ENCODE data around the gene FMO2. TPM values are rescaled to one million over a fixed set of nuclear protein-coding genes. Genes with fewer than 3 reads are reported as not detected.

FMO2 gene
- total RNA-seq, 1 donor from 2014 or later: 0.24 TPM

DNA sequence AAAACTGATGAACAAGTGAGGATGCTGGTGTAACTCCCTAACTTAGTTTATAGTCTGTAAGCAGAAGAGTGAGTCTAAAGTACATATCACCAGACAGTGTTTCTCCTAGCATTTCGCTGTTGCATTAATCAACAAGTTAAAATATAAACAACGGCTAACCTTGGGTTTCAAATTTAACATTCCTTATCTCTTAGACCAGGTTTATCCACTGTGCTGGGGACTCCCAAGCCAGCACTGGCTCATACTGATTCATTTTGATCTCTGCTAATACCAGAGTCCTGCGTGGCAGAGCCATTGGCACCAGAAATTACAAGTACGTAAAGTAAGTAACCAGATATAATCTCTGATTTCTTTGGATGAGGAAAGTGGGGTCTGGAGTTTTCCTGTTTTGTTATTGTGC is 63.2 kb downstream of the FMO2 start, which contains the start of gene FMO1:
TSS of gene FMO1 (plus strand) at position 193 of the 400 bp plus-strand sequence. CDS start 9,594 bp downstream, outside the sequence.
- peaks cover 37% of the 10 kb centered on the region for H3K27me3 Mint-ChIP-seq (ENCODE audit: unreplicated experiment)
- H3K27ac Mint-ChIP-seq (ENCODE audit: unreplicated experiment): no peak within 1 kb of the TSS
- no peak within 1 kb of the TSS for H3K4me3 Mint-ChIP-seq (ENCODE audit: unreplicated experiment)

DNA sequence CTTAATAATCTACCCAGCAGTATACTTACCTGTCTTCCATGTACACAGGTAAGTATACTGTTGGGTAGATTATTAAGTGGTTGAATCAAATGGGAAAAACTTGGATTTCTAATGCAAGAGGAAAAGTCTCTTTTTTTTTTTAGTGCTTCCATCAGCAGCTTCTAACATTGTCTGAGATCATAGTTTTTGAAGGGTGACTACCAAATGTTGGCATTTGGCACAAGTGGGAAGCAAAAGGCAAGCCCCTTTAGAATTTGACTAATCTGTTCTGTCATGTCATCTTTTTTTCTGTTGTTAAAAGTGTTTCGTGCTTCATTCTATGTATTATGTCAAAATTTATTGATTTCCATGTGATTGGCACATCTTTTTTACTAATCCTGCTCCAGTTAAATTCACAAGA is 63.7 kb downstream of the FMO2 start:
- peaks cover 23% of the 10 kb centered on the region for H3K4me1 Mint-ChIP-seq (ENCODE audit: unreplicated experiment)
- H3K27ac Mint-ChIP-seq (ENCODE audit: unreplicated experiment): no peak overlapping the region
- H3K27me3 Mint-ChIP-seq (ENCODE audit: unreplicated experiment): peaks cover 33% of the 10 kb centered on the region
- TF ChIP-seq, protein P1, sequence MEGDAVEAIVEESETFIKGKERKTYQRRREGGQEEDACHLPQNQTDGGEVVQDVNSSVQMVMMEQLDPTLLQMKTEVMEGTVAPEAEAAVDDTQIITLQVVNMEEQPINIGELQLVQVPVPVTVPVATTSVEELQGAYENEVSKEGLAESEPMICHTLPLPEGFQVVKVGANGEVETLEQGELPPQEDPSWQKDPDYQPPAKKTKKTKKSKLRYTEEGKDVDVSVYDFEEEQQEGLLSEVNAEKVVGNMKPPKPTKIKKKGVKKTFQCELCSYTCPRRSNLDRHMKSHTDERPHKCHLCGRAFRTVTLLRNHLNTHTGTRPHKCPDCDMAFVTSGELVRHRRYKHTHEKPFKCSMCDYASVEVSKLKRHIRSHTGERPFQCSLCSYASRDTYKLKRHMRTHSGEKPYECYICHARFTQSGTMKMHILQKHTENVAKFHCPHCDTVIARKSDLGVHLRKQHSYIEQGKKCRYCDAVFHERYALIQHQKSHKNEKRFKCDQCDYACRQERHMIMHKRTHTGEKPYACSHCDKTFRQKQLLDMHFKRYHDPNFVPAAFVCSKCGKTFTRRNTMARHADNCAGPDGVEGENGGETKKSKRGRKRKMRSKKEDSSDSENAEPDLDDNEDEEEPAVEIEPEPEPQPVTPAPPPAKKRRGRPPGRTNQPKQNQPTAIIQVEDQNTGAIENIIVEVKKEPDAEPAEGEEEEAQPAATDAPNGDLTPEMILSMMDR (IDR thresholded peaks at IDR 0.05): no peak
- no peak overlapping the region for H3K4me3 Mint-ChIP-seq (ENCODE audit: unreplicated experiment)
- H3K36me3 Mint-ChIP-seq (ENCODE audit: unreplicated experiment): no peaks in the 10 kb centered on the region
- H3K9me3 Mint-ChIP-seq (ENCODE audit: unreplicated experiment): no peaks in the 10 kb centered on the region
- DNase-seq (ENCODE audit: extremely low spot score, unreplicated experiment): no peak

More for the DNA sequence above, 63.2 kb downstream of the FMO2 start, which contains the start of gene FMO1:
- TF ChIP-seq, protein P1 (IDR thresholded peaks at IDR 0.05): no peak
- DNase-seq (ENCODE audit: extremely low spot score, unreplicated experiment): no peak
- peaks cover 23% of the 10 kb centered on the region for H3K4me1 Mint-ChIP-seq (ENCODE audit: unreplicated experiment)
- peaks cover 2% of the 10 kb centered on the region for H3K36me3 Mint-ChIP-seq (ENCODE audit: unreplicated experiment)
- no peaks in the 10 kb centered on the region for H3K9me3 Mint-ChIP-seq (ENCODE audit: unreplicated experiment)

DNA sequence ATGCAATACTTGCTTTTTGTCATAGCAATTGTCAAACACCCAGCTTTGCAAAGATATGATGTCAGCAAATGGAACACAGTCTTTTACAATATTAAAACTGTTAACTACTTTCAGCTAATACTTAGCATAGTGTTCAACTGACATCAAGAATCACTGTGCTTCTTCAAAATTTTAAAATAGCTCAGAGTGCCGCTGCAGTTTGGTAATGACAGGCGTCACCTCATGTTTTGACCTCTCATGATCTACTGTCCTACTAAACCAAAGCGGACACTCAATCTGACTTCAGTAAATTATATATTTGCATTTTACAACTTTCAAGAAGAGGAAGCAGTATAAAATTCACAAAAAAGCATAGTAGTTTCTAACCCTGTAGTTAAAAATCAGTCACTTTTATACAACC is 65.2 kb downstream of the FMO2 start:
- H3K36me3 Mint-ChIP-seq (ENCODE audit: unreplicated experiment): no peaks in the 10 kb centered on the region
- no peak overlapping the region for H3K27ac Mint-ChIP-seq (ENCODE audit: unreplicated experiment)
- H3K9me3 Mint-ChIP-seq (ENCODE audit: unreplicated experiment): no peaks in the 10 kb centered on the region
- H3K4me1 Mint-ChIP-seq (ENCODE audit: unreplicated experiment): peaks cover 23% of the 10 kb centered on the region
- H3K27me3 Mint-ChIP-seq (ENCODE audit: unreplicated experiment): peaks cover 36% of the 10 kb centered on the region
- H3K4me3 Mint-ChIP-seq (ENCODE audit: unreplicated experiment): peak overlapping the region; percentile 42
- no peak for DNase-seq (ENCODE audit: extremely low spot score, unreplicated experiment)
- TF ChIP-seq, protein P1 (IDR thresholded peaks at IDR 0.05): no peak

DNA sequence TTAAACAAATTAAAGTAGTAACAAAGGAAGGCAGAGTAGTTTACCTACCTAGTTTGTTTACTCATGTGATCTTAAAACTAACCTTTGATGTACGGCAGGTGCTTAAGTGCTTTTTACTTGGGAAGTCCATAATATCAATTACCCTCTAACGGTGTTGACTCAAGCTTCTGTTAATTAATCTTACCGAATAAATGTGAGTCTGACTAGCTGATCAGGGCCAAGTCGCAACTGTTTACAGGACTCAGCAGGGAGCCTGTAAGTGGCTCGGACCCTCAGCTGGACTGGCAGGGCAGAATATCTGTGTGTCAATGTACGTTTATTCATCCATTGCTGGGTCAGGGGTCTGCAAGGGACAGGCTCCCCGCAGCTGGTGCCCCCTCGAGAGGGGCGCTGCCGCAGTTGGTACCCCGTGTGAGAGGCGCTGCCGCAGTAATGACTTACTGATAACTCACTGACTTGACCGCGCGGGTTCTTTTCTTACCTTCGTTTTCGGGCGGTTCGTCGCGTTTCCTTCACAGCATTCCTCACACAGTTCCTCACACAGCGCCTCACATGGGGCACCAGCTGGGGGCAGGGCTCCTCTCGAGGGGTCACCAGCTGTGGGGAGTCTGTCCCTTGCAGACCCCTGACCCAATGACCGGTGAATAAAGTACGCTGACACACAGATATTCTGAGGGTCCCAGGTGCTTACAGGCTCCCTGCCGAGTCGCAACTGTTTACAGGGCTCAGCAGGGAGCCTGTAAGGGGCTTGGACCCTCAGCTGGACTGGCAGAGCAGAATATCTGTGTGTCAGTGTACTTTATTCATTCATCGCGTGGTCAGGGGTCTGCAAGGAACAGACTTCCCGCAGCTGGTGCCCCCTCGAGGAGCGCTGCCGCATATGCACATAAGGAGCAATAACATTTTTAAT is 66.2 kb downstream of the FMO2 start:
- H3K27me3 Mint-ChIP-seq (ENCODE audit: unreplicated experiment): peaks cover 38% of the 10 kb centered on the region
- TF ChIP-seq, protein P1 (IDR thresholded peaks at IDR 0.05): peak; percentile 77
- H3K4me3 Mint-ChIP-seq (ENCODE audit: unreplicated experiment): peak overlapping the region; percentile 85
- peak overlapping the region; percentile 50 for H3K27ac Mint-ChIP-seq (ENCODE audit: unreplicated experiment)
- H3K4me1 Mint-ChIP-seq (ENCODE audit: unreplicated experiment): peaks cover 23% of the 10 kb centered on the region
- no peaks in the 10 kb centered on the region for H3K36me3 Mint-ChIP-seq (ENCODE audit: unreplicated experiment)
- H3K9me3 Mint-ChIP-seq (ENCODE audit: unreplicated experiment): no peaks in the 10 kb centered on the region
- no peak for DNase-seq (ENCODE audit: extremely low spot score, unreplicated experiment)

DNA sequence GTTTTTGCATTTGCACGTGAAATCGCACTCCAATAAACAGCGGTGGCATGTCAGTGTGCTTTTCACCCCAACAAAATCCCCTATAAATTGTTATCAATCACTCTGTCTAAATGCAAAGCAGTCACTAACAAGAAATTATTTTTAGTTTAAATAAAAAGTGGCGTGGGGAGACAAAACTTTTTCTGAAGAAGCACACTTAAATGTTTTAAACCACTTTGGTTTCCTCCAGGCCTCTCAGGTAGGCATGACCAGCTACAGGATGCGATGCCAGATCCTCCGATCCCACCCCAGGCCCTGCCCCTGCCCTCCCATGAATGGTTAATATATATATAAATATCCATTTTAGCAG is 66.8 kb downstream of the FMO2 start:
- TF ChIP-seq, protein P1 (IDR thresholded peaks at IDR 0.05): no peak
- Mint-ChIP-seq H3K27ac (ENCODE audit: unreplicated experiment) (no peak overlapping the region), H3K4me3 (ENCODE audit: unreplicated experiment) (peak overlapping the region; percentile 85), H3K4me1 (ENCODE audit: unreplicated experiment) (peaks cover 23% of the 10 kb centered on the region), H3K36me3 (ENCODE audit: unreplicated experiment) (no peaks in the 10 kb centered on the region), H3K9me3 (ENCODE audit: unreplicated experiment) (no peaks in the 10 kb centered on the region), H3K27me3 (ENCODE audit: unreplicated experiment) (peaks cover 35% of the 10 kb centered on the region)
- no peak for DNase-seq (ENCODE audit: extremely low spot score, unreplicated experiment)
